Activated T-helper 17 cell treated with anti-CD3 and anti-CD28 coated beads, Interleukin-2, amount 50 U/mL, for 72 hours (primary cell): ENCODE data around the gene F12. TPM values are rescaled to one million over a fixed set of nuclear protein-coding genes. Genes with fewer than 3 reads are reported as not detected.
A peak's percentile ranks its signal among the peaks of the same experiment; 100 is the strongest.
"Not testable (repeated sequence)": the region's sequence is repeated elsewhere in the genome, so short reads cannot be mapped to it uniquely, and the experiment has no call there.

Experiments
- ATAC-seq: fragments of 150-1000 bp; cut with Tn5 transposase; replicated peaks from 2 replicates; pipeline ENCODE4 v1.10.0; 2021; ENCODE audit warnings: mild to moderate bottlenecking, moderate library complexity
- H3K27ac Mint-ChIP-seq: one replicate; pipeline ENCODE4 v1.8.0; 2022; ENCODE audit warnings: mixed read lengths
- H3K27me3 Mint-ChIP-seq: one replicate; pipeline ENCODE4 v1.8.0; 2022; ENCODE audit warnings: mixed read lengths
- H3K36me3 Mint-ChIP-seq: one replicate; pipeline ENCODE4 v1.8.0; 2022; ENCODE audit warnings: low read depth, mild to moderate bottlenecking, mixed read lengths
- H3K4me1 Mint-ChIP-seq: one replicate; pipeline ENCODE4 v1.8.0; 2022; ENCODE audit warnings: mixed read lengths
- H3K4me3 Mint-ChIP-seq: one replicate; pipeline ENCODE4 v1.8.0; 2022; ENCODE audit warnings: mild to moderate bottlenecking, mixed read lengths
- H3K9me3 Mint-ChIP-seq: one replicate; pipeline ENCODE4 v1.8.0; 2022; ENCODE audit warnings: mixed read lengths
- total RNA-seq, 2 donors: library from RNA; stranded (reverse); gene quantifications; one replicate each; pipeline ENCODE4 v1.2.3, GENCODE V29; 2022

Gene F12
- total RNA-seq, 2 donors from 2014 or later, result 3.7 to 4.6 TPM

GRCh38 chr5:177368869-177369644 is 40.3 kb downstream of the F12 start:
- Mint-ChIP-seq H3K27ac (peak overlapping the region; percentile 55), H3K4me1 (peaks cover 52% of the 10 kb centered on the region), H3K9me3 (no peaks in the 10 kb centered on the region), H3K36me3 (peaks cover 64% of the 10 kb centered on the region), H3K4me3 (peak overlapping the region; percentile 44), H3K27me3 (no peaks in the 10 kb centered on the region)
- no peak for ATAC-seq

GRCh38 chr5:177367981-177368868 is 41.1 kb downstream of the F12 start:
- Mint-ChIP-seq H3K36me3 (peaks cover 61% of the 10 kb centered on the region), H3K27ac (peak overlapping the region; percentile 55), H3K27me3 (no peaks in the 10 kb centered on the region), H3K9me3 (no peaks in the 10 kb centered on the region), H3K4me1 (peaks cover 51% of the 10 kb centered on the region), H3K4me3 (peak overlapping the region; percentile 44)
- no peak for ATAC-seq

DNA sequence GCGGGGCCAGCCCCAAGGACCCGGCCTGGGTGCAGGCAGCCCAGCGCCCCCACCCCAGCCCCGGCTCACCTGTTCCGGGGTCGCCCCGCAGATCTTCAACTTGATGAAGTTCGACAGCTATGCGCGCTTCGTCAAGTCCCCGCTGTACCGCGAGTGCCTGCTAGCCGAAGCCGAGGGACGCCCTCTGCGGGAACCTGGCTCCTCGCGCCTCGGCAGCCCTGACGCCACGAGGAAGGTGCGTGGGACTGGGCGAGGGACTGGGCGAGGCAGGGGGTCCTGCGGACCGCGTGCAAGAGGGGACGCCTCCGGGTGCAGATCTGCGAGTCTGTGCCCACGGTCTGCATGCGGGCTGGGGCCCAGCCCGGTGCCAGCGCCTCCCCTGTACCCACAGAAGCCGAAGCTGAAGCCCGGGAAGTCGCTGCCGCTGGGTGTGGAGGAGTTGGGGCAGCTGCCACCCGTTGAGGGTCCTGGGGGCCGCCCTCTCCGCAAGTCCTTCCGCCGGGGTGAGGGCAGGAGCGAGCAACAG is 42.0 kb downstream of the F12 start:
- Mint-ChIP-seq H3K4me3 (no peak overlapping the region), H3K27ac (no peak overlapping the region), H3K9me3 (no peaks in the 10 kb centered on the region), H3K36me3 (peaks cover 62% of the 10 kb centered on the region), H3K27me3 (no peaks in the 10 kb centered on the region), H3K4me1 (peaks cover 50% of the 10 kb centered on the region)
- no peak for ATAC-seq

GRCh38 chr5:177366528-177367322 is 42.6 kb downstream of the F12 start:
- ATAC-seq, result no peak
- Mint-ChIP-seq H3K27ac (no peak overlapping the region), H3K4me1 (peaks cover 50% of the 10 kb centered on the region), H3K4me3 (no peak overlapping the region), H3K27me3 (no peaks in the 10 kb centered on the region), H3K36me3 (peaks cover 63% of the 10 kb centered on the region), H3K9me3 (no peaks in the 10 kb centered on the region)

- H3K36me3 Mint-ChIP-seq, result peaks cover 59% of the 10 kb centered on the region
- H3K27me3 Mint-ChIP-seq, result no peaks in the 10 kb centered on the region
- no peak for ATAC-seq
- no peak overlapping the region for H3K27ac Mint-ChIP-seq
- H3K9me3 Mint-ChIP-seq, result no peaks in the 10 kb centered on the region
- peaks cover 48% of the 10 kb centered on the region for H3K4me1 Mint-ChIP-seq
- no peak overlapping the region for H3K4me3 Mint-ChIP-seq
These were observed 43.4 kb downstream of the F12 start for GRCh38 chr5:177365845-177366527.

DNA sequence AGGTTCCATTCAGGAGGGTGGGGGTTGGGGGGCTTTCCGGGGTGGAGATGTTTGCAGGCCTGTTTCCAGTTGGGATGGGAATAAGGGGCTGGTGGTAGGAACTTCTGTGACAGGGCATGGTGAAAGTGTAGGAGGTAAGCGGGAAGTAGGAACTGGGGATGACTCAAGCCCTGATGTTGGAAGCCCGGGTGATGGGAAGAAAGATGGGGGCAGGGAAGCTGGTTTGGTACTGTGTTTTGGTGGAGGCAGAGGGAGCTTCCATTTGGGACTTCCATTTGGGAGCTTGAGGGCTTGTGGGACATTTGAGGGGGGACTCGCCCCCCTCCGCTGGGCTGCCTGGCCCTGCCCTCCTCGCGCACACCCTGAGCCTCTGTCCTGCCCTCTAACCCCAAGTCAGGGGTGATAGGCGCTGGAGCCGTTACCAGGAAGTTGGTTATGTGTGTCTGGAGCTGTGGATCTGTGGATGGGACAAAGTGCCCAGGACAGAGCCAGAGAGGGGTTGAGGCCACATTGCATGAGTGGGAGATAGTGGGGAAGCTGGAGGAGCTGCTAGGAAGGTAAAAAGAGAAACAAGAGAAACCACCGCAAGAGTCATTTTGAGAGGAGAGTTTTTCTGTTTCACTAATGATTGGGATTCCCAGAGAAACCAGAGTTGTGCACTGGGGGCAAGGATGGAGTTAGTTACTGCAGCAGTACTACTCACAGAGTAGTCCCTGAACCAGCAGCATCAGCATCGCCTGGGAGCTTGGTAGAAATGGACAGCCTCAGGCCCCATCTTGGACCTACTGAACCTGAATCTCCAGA is 45.0 kb downstream of the F12 start:
- no peaks in the 10 kb centered on the region for H3K9me3 Mint-ChIP-seq
- H3K27ac Mint-ChIP-seq, result peak overlapping the region; percentile 61
- peak overlapping the region; percentile 80 for H3K4me3 Mint-ChIP-seq
- H3K27me3 Mint-ChIP-seq, result no peaks in the 10 kb centered on the region
- peak; percentile 72 for ATAC-seq
- H3K4me1 Mint-ChIP-seq, result peaks cover 54% of the 10 kb centered on the region
- peaks cover 53% of the 10 kb centered on the region for H3K36me3 Mint-ChIP-seq

DNA sequence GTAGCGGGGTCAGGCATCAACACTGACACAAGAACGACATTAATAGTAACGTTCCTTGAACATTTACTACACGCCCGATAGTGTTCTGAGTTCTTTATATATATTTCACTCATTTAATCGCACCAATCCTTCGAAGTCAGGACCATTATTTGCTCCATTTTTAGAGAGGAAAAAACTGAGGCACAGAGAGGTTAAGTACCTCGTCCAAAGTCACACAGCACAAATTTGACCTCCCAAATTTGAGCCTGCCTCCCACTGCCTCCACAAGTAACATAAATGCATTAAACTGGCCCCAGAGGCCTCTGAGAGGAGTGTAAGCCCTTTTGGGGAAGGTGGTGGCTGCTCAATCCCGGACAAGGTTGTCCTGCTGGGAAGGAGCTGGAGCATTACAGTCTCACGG is 45.8 kb downstream of the F12 start:
- Mint-ChIP-seq H3K27me3 (no peaks in the 10 kb centered on the region), H3K9me3 (no peaks in the 10 kb centered on the region), H3K4me1 (peaks cover 52% of the 10 kb centered on the region), H3K4me3 (peak overlapping the region; percentile 80), H3K27ac (peak overlapping the region; percentile 61), H3K36me3 (peaks cover 52% of the 10 kb centered on the region)
- ATAC-seq, result no peak

DNA sequence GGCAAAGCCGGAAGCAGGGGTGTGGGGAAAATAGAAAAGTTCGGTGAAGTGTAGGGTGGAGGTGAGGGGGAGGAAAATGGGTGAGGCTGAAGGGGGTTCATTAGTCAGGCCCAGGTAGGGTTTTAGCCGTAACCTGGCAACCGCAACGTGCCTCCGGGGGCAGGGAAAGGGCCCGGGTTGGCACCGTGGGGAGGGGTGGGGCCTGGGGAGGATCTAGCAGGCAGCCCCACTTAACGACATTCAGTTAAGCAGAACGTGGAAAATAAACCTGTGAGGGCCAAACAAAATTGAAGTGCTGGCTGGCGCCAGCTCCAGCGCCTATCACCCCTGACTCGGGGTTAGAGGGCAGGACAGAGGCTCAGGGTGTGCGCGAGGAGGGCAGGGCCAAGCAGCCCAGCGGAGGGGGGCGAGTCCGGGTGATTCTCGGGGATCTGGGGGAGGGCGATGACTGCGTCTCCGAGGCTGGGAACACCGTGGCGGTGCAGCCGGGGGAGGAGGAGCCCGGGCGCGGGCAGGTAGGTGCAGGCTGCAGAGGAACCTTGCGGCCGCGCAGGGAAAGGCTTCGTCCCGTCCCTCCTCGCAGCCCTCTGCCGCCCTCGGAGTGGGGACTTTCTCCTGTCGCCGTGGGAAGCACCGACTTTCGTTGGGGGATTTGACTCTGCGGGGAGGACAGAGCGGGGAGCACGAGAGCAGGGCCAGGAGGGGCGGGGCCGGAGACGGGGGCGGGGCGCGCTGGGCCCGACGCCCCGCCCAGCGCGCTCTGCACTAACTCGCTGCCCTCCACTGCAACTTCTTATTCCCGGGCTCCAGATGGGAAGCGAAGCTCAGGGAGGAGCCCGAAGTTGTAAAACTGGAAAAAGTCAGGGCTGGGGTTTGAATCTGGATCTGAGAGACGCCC is 46.5 kb downstream of the F12 start:
- Mint-ChIP-seq H3K27ac (peak overlapping the region; percentile 84), H3K4me3 (peak overlapping the region; percentile 80), H3K9me3 (no peaks in the 10 kb centered on the region), H3K36me3 (peaks cover 46% of the 10 kb centered on the region), H3K27me3 (no peaks in the 10 kb centered on the region), H3K4me1 (peaks cover 46% of the 10 kb centered on the region)
- peak; percentile 68 for ATAC-seq

DNA sequence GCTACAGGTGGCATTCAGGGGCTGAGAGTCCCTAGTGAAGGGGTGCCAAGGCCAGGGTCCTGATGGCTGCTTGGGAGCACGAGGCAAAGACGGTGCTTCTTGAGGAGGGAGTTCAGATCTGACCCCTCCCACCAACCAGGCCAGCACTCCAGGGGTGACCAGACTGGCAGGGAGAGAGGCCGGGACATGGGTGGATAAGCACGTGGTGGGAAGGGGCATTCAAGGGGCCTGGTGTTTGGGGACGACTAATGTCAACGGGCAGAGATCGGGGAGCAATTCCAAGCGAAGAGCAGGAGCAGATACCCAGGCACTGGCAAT is 47.1 kb downstream of the F12 start:
- H3K4me3 Mint-ChIP-seq, result peak overlapping the region; percentile 80
- peaks cover 52% of the 10 kb centered on the region for H3K4me1 Mint-ChIP-seq
- ATAC-seq, result no peak
- H3K27me3 Mint-ChIP-seq, result no peaks in the 10 kb centered on the region
- no peaks in the 10 kb centered on the region for H3K9me3 Mint-ChIP-seq
- peaks cover 52% of the 10 kb centered on the region for H3K36me3 Mint-ChIP-seq
- H3K27ac Mint-ChIP-seq, result peak overlapping the region; percentile 84

DNA sequence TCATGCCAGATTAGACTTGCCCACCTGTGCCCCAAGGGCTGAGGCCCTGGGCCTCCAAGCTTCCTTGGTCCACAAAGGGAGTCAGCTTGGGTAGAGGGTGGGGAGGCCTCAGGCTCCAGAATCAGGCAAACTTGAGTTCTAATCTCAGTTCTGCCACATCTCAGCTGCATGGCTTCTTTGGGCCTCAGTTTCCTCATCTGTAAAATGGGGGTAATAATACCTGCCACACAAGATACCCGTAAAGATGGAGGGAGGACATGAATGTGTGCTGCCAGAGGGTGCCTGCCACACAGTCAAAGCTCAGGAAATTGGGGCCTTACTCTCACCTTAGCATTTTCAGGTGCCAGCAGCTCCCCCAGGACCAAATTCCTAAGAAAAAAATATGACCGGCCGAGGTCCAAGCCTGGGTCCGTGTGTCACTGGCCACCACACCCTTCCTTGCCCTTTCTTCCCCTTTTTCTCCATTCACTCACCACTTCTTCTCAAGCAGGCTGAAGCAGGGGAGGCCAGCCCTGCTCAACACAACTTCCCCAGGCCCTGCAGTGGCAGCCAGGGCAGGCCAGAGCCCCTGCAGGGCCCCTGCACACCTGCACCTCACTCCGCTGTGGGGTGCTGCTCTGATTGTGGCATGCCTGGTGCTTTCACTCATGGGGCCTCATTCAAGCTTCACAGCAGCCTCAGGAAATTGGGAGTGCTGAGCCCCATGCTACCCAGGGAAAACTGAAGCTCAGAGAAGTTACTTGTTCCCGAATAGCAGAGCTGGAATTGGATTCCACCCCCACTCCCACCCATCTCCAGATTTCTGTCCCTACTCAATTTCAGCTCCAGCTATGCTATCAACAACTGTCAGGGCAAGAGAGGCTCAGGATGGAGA is 47.7 kb downstream of the F12 start:
- no peaks in the 10 kb centered on the region for H3K9me3 Mint-ChIP-seq
- no peak for ATAC-seq
- peaks cover 58% of the 10 kb centered on the region for H3K4me1 Mint-ChIP-seq
- H3K4me3 Mint-ChIP-seq, result peak overlapping the region; percentile 80
- peaks cover 51% of the 10 kb centered on the region for H3K36me3 Mint-ChIP-seq
- peak overlapping the region; percentile 84 for H3K27ac Mint-ChIP-seq
- H3K27me3 Mint-ChIP-seq, result no peaks in the 10 kb centered on the region

DNA sequence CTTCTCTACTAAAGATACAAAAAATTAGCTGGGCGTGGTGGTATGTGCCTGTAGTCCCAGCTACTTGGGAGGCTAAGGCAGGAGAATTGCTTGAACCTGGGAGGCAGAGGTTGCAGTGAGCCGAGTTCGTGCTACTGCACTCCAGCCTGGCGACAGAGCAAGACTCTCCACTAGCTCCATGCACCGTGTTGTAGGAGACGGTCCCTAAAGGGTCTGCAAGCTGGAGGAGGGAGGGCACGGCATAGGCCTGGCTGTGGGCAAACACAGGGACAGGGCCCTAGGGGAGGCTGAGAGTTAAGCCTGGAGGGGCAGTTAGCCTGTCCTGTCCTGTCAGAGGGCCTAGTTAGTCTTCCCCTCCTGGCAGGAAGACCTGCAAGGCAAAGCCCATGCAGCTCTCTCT is 48.6 kb downstream of the F12 start:
- H3K27me3 Mint-ChIP-seq, H3K9me3 Mint-ChIP-seq, ATAC-seq, H3K27ac Mint-ChIP-seq: not testable (repeated sequence)
- peaks cover 45% of the 10 kb centered on the region for H3K36me3 Mint-ChIP-seq
- H3K4me1 Mint-ChIP-seq, result peaks cover 59% of the 10 kb centered on the region
- peak overlapping the region; percentile 80 for H3K4me3 Mint-ChIP-seq

- peak overlapping the region; percentile 80 for H3K4me3 Mint-ChIP-seq
- no peak for ATAC-seq
- H3K9me3 Mint-ChIP-seq, result no peaks in the 10 kb centered on the region
- H3K27me3 Mint-ChIP-seq, result no peaks in the 10 kb centered on the region
- H3K36me3 Mint-ChIP-seq, result peaks cover 43% of the 10 kb centered on the region
- H3K27ac Mint-ChIP-seq, result peak overlapping the region; percentile 82
- peaks cover 60% of the 10 kb centered on the region for H3K4me1 Mint-ChIP-seq
These were observed 49.5 kb downstream of the F12 start for GRCh38 chr5:177359860-177360259.
